HG02571 (cell line): Measurements from ENCODE around the gene TEX55.
A peak's percentile ranks its signal among the peaks of the same experiment; 100 is the strongest.
"Not testable (repeated sequence)": the region's sequence is repeated elsewhere in the genome, so short reads cannot be mapped to it uniquely, and the experiment has no call there.

Experiments
- ATAC-seq: cut with Tn5 transposase; IDR thresholded peaks from one replicate; pipeline ENCODE4 v1.9.1; 2021; ENCODE audit warnings: mild to moderate bottlenecking, moderate library complexity; ENCODE audit not compliant: unreplicated experiment

The TEX55 gene

GRCh38 chr3:119145500-119146167 is at the start of gene TEX55:
TEX55 (plus strand) TSS chr3:119146165; CDS start chr3:119146190, 25 bp downstream.
- peak; percentile 62 for ATAC-seq

DNA sequence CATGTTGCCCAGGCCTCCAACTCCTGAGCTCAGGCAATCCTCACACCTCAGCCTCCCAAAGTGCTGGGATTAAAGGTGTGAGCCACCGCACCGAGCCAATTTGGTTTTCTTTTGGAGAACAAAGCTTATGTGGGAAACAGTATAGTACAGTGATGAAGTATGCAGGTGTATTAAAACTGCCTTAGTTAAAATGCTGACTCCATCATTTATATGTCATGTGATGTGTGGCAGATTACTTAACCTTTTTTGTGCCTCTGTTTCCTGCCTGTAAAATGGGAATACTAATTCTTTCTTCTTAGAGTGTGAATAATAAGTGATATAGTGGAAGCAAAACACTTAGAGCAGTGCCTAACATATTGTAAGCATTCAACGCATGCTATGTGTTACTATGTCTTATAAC is 48.0 kb upstream of the TEX55 start:
- no peak for ATAC-seq

- ATAC-seq: no peak
Measured at GRCh38 chr3:119098619-119099222, 47.2 kb upstream of the TEX55 start.

GRCh38 chr3:119099785-119100184 is 46.2 kb upstream of the TEX55 start:
- ATAC-seq: no peak

DNA sequence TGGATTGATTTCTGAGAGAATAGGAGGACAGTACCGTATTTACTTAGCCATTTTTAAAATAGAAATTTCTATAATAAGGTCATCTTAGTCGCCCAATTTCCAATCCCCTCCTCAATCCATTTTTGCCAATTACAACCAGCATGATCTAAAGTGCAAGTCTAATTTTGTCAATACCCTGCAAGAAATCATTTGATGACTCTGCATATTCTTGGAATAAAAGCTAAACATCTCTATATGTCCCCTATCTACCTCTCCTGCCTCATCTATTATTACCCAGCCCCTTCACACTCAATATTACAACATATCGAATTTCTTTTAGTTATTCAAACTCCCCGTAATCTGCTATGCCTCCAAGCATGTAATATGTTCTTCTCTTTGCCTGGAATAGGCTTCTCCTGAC is 41.9 kb upstream of the TEX55 start:
- no peak for ATAC-seq

GRCh38 chr3:119118330-119118729 is 27.6 kb upstream of the TEX55 start:
- not testable (repeated sequence) for ATAC-seq

DNA sequence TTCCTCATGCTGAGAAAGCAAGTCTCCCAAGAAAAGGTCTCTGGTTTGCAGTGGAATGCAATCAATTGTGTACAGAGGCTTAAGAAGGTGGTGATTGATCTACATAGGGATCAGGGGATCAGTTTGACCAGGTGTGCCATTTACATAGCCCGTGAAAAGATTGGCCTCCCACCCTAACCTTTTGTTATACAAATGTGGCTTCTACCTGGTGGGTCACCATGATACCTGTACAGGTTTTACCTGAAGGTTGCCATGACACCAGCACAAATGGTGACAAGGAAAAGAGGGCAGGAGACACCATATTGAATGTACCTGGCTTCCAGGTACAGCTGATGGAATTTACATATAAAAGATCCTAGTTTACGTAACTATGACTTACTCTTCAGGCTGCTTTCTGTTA is 25.5 kb upstream of the TEX55 start:
- no peak for ATAC-seq

DNA sequence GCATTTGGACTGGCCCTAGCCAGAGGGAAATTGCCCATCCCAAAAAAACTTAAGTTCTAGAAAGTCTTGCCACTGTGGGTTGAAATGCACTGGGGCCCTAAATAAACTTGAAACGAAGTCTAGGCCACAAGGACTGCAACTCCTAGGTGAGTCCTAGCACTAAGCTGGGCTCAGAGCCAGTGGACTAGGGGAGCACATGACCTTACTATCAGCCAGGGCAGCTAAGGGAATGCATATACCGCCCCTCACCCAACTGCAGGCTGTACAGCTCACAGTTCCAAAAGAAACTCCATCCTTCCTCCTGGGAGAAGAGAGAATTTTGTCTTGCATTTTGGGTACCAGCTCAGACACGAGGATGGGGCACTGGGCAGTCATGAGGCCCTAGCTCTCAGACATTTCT is 23.6 kb upstream of the TEX55 start:
- no peak for ATAC-seq

DNA sequence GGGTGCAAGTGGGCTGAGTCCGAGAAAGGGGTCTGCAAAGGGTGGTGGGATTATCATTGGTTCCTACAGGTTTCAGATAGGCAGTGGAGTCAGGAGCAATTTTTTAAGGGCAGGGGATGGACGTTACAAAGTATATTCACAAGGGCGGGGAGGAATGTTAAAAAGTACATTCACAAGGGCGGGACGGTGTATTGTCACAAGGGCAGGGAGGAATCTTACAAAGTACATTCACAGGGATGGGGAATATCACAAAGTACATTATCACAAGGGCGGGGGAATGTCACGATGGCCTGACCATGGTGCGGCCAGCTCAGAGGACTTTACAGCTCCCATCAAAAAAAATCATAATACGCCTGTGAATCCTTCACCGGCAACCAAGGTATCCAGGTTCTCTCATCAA is 20.6 kb upstream of the TEX55 start:
- no peak for ATAC-seq

- ATAC-seq: no peak
Measured at GRCh38 chr3:119125742-119126504, 20.0 kb upstream of the TEX55 start.

DNA sequence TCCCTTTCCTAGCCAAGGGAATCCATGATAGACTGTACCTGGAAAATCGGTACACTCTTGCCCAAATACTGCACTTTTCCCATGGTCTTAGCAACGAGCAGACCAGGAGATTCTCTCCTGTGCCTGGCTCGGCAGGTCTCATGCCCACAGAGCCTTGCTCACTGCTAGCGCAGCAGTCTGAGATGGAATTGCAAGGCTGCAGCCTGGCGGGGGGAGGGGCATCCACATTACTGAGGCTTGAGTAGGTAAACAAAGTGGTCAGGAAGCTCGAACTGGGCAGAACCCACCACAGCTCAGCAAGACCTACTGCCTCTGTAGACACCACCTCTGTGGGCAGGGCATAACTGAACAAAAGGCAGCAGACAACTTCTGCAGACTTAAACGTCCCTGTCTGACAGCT is 15.7 kb upstream of the TEX55 start:
- not testable (repeated sequence) for ATAC-seq

GRCh38 chr3:119132291-119132690 is 13.7 kb upstream of the TEX55 start:
- not testable (repeated sequence) for ATAC-seq

DNA sequence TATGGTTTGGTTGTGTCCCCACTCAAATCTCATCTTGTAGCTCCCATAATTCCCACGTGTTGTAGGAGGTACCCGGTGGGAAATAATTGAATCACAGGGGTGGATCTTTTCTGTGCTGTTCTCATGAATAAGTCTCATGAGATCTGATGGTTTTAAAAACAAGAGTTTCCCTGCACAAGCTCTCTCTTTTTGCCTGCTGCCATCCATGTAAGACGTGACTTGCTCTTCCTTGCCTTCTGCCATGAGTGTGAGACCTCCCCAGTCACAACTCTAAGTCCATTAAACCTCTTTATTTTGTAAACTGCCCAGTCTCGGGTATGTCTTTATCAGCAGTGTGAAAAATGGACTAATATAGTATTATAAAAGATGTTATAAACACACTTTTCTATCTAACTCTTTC is 6.6 kb upstream of the TEX55 start:
- ATAC-seq: not testable (repeated sequence)

GRCh38 chr3:119140466-119140865 is 5.5 kb upstream of the TEX55 start:
- no peak for ATAC-seq

GRCh38 chr3:119145128-119145499 is 851 bp upstream of the TEX55 start:
- ATAC-seq: peak; percentile 17

DNA sequence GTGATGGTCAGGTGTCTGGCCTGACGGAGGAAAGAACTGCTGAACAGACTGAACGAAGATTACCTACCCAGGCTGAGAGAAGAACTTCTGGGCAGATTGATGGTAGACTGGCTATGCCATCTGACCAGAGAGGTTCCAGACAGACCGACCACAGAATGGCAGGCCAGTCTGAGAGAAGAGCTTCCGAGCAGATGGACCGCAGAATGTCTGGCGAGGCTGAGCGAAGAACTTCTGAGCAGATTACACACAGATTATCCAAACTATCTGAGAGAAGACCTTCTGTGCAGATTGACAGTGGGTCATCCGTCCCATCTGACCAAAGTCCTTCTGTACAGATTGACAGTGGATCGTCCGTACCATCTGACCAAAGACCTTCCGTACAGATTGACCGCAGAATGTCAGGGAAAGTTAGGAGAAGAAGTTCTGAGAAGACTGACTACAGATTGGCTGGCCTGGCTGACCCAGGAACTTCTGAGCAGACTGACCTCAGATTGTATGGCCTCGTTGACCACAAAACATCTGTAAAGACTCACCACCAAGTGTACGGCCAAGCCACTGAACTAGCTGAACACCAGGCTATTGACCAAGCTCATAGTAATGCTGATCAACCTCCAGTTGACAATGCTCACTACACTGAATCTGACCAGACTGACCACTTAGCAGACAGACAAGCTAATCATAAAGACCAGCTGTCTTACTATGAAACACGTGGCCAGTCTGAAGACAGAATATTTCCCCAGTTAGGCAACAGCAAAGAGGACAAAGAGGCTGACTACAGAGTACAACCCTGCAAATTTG is 812 bp downstream of the TEX55 start:
- no peak for ATAC-seq

DNA sequence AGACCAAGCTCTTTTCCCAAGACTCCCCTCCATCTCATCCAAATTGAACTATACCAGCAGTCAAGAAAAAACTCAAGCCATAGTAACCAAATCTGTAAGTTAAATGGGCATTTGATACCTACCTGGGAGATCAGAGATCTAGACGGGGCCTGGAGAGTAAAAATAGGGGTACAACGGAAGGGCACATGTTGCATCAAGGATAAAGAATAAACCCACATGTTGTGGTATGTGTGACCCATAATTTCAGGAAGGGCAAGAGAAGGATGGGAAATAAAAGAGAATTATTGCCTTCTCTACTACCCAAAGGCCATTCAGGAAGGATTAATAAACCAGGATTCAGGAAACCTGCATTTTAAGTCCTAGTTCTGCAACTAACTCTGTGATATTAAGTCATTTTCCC is 1.5 kb downstream of the TEX55 start:
- ATAC-seq: no peak

DNA sequence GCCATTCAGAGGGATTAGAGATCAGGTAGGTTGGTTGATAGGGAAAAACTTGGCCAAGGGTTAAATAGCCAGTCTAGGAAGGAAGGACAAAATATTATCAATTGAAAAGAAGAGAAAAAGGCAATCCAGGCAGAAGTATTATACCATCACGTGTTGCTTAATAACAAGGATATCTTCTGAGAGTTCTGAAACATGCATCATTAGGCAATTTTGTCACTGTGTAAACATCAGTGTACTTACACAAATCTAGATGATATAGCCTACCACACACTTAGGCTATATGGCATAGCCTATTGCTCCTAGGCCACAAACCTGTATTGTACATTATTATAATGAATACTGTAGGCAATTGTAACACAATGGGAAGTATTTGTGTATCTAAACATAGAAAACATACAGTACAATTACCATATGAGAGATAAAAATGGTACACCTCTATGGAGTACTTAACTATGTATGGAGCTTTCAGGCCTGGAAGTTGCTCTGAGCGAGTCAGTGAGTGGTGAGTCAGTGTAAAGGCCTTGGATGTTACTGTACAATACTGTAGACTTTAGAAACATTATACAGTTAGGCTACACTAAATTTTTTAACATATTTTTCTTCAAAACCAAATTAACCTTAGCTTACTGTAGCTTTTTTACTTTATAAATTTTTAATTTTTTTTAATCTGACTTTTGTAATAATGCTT is 2.7 kb downstream of the TEX55 start:
- no peak for ATAC-seq

- ATAC-seq: no peak
Measured at GRCh38 chr3:119149484-119149883, 3.5 kb downstream of the TEX55 start.

DNA sequence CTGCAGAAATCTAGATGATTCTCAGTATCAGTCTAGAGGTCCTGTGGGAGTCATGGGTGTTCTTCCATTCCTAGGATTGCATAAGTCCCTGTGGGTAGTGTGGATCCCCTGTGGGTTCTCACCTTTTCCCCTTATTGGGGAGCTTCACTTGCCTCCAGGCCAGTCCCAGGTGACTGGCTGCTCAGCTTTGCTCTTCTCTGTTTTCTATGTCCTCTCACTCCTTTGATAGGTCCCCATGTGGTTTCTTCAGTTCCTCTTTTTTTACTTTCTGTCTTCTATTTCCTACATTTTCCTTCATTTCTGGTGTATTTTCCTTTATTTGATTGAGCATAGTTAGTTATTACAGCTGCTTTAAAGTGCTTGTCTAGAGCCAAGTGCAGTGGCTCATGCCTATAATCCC is 10.9 kb downstream of the TEX55 start:
- ATAC-seq: no peak

GRCh38 chr3:119157971-119158370 is 12.0 kb downstream of the TEX55 start:
- no peak for ATAC-seq
